CD14-positive monocyte (primary cell): ENCODE measurements around the gene ZDHHC8. TPM values are rescaled to one million over a fixed set of nuclear protein-coding genes. Genes with fewer than 3 reads are reported as not detected.

Experiments
- DNase-seq, 3 donors: peaks; one replicate each; pipeline ENCODE4 v3.0.0-alpha.2; 2011 to 2022
- H2AFZ ChIP-seq: 2 replicates; pipeline ENCODE4 v1.6.0; 2012; ENCODE audit warnings: mild to moderate bottlenecking, low read depth, low read length, inconsistent platforms; ENCODE audit not compliant: insufficient read depth, poor library complexity, severe bottlenecking
- H3K27ac ChIP-seq, 2 donors: 1 replicate in 1 of 2; 2 replicates in 1 of 2; pipeline ENCODE4 v1.5.1; 2012 to 2013; ENCODE audit warnings: low read length in 2 of 2, control low read depth in 1 of 2, inconsistent platforms in 1 of 2, low read depth in 1 of 2, mild to moderate bottlenecking in 1 of 2
- H3K27me3 ChIP-seq, 2 donors: one replicate each; pipeline versions ENCODE4 v1.6.0 to v1.6.1; 2011 to 2013; ENCODE audit warnings: low read length in 2 of 2; ENCODE audit not compliant: control insufficient read depth in 2 of 2, insufficient read depth in 2 of 2
- H3K36me3 ChIP-seq, 2 donors: replicated peaks in 1 of 2; 1 replicate in 1 of 2; 2 replicates in 1 of 2; pipeline versions ENCODE4 v1.5.1 to v1.6.1; 2012 to 2013; ENCODE audit warnings: low read length in 2 of 2, control low read depth in 1 of 2, inconsistent platforms in 1 of 2, mild to moderate bottlenecking in 1 of 2; ENCODE audit not compliant: insufficient read depth in 2 of 2, control insufficient read depth in 1 of 2
- H3K4me1 ChIP-seq, 2 donors: 1 replicate in 1 of 2; 2 replicates in 1 of 2; pipeline versions ENCODE4 v1.5.1 to v1.6.1; 2012 to 2013; ENCODE audit warnings: low read length in 2 of 2, control low read depth in 1 of 2, inconsistent platforms in 1 of 2, mild to moderate bottlenecking in 1 of 2, moderate library complexity in 1 of 2; ENCODE audit not compliant: insufficient read depth in 2 of 2, control insufficient read depth in 1 of 2
- H3K4me2 ChIP-seq: replicated peaks from 2 replicates; pipeline ENCODE3; 2012; ENCODE audit warnings: low read length, moderate library complexity, mild to moderate bottlenecking; ENCODE audit not compliant: poor library complexity, severe bottlenecking; ENCODE audit errors: extremely low read depth
- H3K4me3 ChIP-seq, 3 experiments: fragments of 200-600 bp in 1 of 3; sonication (generic) in 1 of 3; replicated peaks in 1 of 3; 1 replicate in 2 of 3; 2 replicates in 1 of 3; pipeline ENCODE4 v1.5.1; 2011 to 2013; ENCODE audit warnings: low read length in 3 of 3, mild to moderate bottlenecking in 3 of 3, control low read depth in 2 of 3, low read depth in 2 of 3, inconsistent platforms in 1 of 3, moderate library complexity in 1 of 3
- H3K79me2 ChIP-seq: 2 replicates; pipeline ENCODE4 v1.6.0; 2012; ENCODE audit warnings: mild to moderate bottlenecking, control low read depth, inconsistent platforms, low read length, moderate library complexity; ENCODE audit not compliant: insufficient read depth
- H3K9ac ChIP-seq: 2 replicates; pipeline ENCODE4 v1.6.0; 2017; ENCODE audit warnings: low read length, mild to moderate bottlenecking; ENCODE audit not compliant: insufficient read depth, poor library complexity, severe bottlenecking
- H3K9me3 ChIP-seq, 2 donors: replicated peaks in 1 of 2; 1 replicate in 1 of 2; 2 replicates in 1 of 2; pipeline versions ENCODE4 v1.5.1 to v1.6.1; 2012 to 2013; ENCODE audit warnings: low read length in 2 of 2, control low read depth in 1 of 2; ENCODE audit not compliant: control insufficient read depth in 1 of 2, insufficient read depth in 1 of 2
- H4K20me1 ChIP-seq: 2 replicates; pipeline ENCODE4 v1.6.0; 2012; ENCODE audit warnings: mild to moderate bottlenecking, low read length, control low read depth, moderate library complexity; ENCODE audit not compliant: insufficient read depth
- H3K27ac Mint-ChIP-seq, 7 donors: one replicate each; pipeline ENCODE4 v1.8.0; 2020; ENCODE audit warnings: mild to moderate bottlenecking in 7 of 7, mixed read lengths in 7 of 7, moderate library complexity in 6 of 7, inconsistent platforms in 2 of 7
- H3K27me3 Mint-ChIP-seq, 3 donors: one replicate each; pipeline ENCODE4 v1.8.0; 2021 to 2022; ENCODE audit warnings: low read depth in 3 of 3, mild to moderate bottlenecking in 3 of 3, mixed read lengths in 3 of 3, moderate library complexity in 3 of 3, inconsistent platforms in 1 of 3
- H3K36me3 Mint-ChIP-seq, 2 donors: one replicate each; pipeline ENCODE4 v1.8.0; 2020; ENCODE audit warnings: mixed read lengths in 2 of 2, inconsistent platforms in 1 of 2, mild to moderate bottlenecking in 1 of 2
- H3K4me1 Mint-ChIP-seq: one replicate; pipeline ENCODE4 v1.8.0; 2020; ENCODE audit warnings: mild to moderate bottlenecking, mixed read lengths
- H3K4me3 Mint-ChIP-seq, 2 donors: one replicate each; pipeline ENCODE4 v1.8.0; 2020; ENCODE audit warnings: mild to moderate bottlenecking in 2 of 2, mixed read lengths in 2 of 2, moderate library complexity in 1 of 2
- H3K9me3 Mint-ChIP-seq, 7 donors: one replicate each; pipeline ENCODE4 v1.8.0; 2020 to 2022; ENCODE audit warnings: mixed read lengths in 7 of 7, mild to moderate bottlenecking in 6 of 7, moderate library complexity in 6 of 7, inconsistent platforms in 2 of 7
- WGBS: methylation state at CpG from one replicate; pipeline ENCODE4 v1.1.5; 2013; ENCODE audit warnings: missing lambda C conversion rate; ENCODE audit not compliant: insufficient coverage; 5-methylcytosine and 5-hydroxymethylcytosine counted together
- intact Hi-C, 2 donors: fragments of 100-400 bp; cut with micrococcal nuclease; formaldehyde crosslinking; loops; one replicate each; pipeline versions ENCODE4 v1.15.0 to v1.15.1; 2023
- polyA plus RNA-seq, 3 donors: library from polyadenylated mRNA; depleted of rRNA in 1 of 3; unstranded in 2 of 3; stranded (reverse) in 1 of 3; fragments of 300-500 nt in 2 of 3; fragments of >200 nt in 1 of 3; fragmentation: Illumina TruSeq in 2 of 3; gene quantifications; 1 replicate in 2 of 3; 2 replicates in 1 of 3; pipeline ENCODE4 v1.2.3, GENCODE V29; 2012 to 2021
- TF ChIP-seq, protein P1 (sequence below): fragments of 200-600 bp; IDR thresholded peaks from one replicate; pipeline ENCODE4 v1.8.0; 2022; ENCODE audit warnings: antibody characterized with exemption, mild to moderate bottlenecking

Gene ZDHHC8
- polyA plus RNA-seq, 3 donors = 0.73 to 76.3 (median 1.1) TPM

DNA sequence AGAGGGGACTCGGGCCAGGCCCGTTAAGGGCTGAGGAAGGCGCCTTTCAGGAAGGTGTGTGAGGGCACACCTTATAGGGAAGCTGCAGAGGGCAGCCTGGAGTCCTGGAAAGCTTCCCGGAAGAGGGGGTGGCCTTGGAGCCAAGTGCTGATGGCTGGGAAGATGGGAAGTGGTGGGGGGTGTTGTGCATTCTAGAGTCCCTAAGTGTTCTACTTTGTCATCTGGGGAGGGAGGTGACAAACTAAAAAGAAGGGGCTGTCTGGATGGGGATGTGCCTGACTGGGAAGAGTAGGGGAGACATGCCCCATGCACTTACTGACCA is 6.8 kb downstream of the ZDHHC8 start:
- Histone ChIP-seq H3K36me3 (peaks cover 7 to 9% of the 10 kb centered on the region in 2 donors), H4K20me1 (peaks cover 64% of the 10 kb centered on the region), H2AFZ (no peak overlapping the region), H3K9ac (no peak overlapping the region), H3K27me3 (no peaks in the 10 kb centered on the region), H3K4me3 (no peak overlapping the region), H3K27ac (no peak overlapping the region), H3K4me2 (no peak overlapping the region), H3K9me3 (no peaks in the 10 kb centered on the region), H3K4me1 (peaks cover 0 to 5% of the 10 kb centered on the region in 2 donors), H3K79me2 (peaks cover 16% of the 10 kb centered on the region)
- WGBS = 85% methylated on average over 4 of the region's 4 CpGs
- no peaks in the 10 kb centered on the region for H3K9me3 Mint-ChIP-seq
- peaks cover 9 to 12% of the 10 kb centered on the region in 2 donors for H3K36me3 Mint-ChIP-seq
- H3K27ac Mint-ChIP-seq = no peak overlapping the region
- intact Hi-C loops = no loop called here
- TF ChIP-seq, protein P1, sequence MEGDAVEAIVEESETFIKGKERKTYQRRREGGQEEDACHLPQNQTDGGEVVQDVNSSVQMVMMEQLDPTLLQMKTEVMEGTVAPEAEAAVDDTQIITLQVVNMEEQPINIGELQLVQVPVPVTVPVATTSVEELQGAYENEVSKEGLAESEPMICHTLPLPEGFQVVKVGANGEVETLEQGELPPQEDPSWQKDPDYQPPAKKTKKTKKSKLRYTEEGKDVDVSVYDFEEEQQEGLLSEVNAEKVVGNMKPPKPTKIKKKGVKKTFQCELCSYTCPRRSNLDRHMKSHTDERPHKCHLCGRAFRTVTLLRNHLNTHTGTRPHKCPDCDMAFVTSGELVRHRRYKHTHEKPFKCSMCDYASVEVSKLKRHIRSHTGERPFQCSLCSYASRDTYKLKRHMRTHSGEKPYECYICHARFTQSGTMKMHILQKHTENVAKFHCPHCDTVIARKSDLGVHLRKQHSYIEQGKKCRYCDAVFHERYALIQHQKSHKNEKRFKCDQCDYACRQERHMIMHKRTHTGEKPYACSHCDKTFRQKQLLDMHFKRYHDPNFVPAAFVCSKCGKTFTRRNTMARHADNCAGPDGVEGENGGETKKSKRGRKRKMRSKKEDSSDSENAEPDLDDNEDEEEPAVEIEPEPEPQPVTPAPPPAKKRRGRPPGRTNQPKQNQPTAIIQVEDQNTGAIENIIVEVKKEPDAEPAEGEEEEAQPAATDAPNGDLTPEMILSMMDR = no peak
- H3K4me3 Mint-ChIP-seq = no peak overlapping the region
- no peak for DNase-seq
- H3K4me1 Mint-ChIP-seq = peaks cover 13% of the 10 kb centered on the region
- peaks cover 0 to 2% (median 0%) of the 10 kb centered on the region in 3 donors for H3K27me3 Mint-ChIP-seq

DNA sequence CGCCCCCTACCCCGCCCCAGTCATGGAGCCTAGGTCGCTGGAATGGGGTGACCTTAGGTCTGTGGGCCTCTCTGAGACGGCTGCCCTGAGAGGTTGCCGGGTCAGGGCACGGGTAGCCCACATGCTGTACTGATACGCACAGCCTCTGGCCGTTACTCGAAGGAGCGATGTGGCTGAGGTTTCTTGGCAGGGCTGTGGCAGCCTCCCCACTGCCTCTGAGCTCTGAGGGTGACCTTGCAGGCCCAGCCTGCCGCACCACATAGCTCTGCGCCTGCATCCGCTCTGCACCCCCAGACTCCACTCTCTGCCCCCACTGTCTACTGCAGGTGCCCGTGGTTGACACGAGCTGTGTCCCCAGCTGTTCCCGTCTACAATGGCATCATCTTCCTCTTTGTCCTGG is 7.3 kb downstream of the ZDHHC8 start:
- H3K36me3 ChIP-seq = peaks cover 9 to 14% of the 10 kb centered on the region in 2 donors
- H4K20me1 ChIP-seq = peaks cover 59% of the 10 kb centered on the region
- no peaks in the 10 kb centered on the region for H3K9me3 ChIP-seq
- Mint-ChIP-seq H3K36me3 (peaks cover 9 to 12% of the 10 kb centered on the region in 2 donors), H3K9me3 (no peaks in the 10 kb centered on the region), H3K27ac (peak overlapping the region in 1 of 7 donors; percentile 42), H3K4me1 (peaks cover 9% of the 10 kb centered on the region), H3K27me3 (peaks cover 0 to 2% (median 0%) of the 10 kb centered on the region in 3 donors), H3K4me3 (no peak overlapping the region)
- peaks cover 0 to under 1% of the 10 kb centered on the region in 2 donors for H3K4me1 ChIP-seq
- DNase-seq = no peak
- H3K27me3 ChIP-seq = no peaks in the 10 kb centered on the region
- H3K4me3 ChIP-seq = no peak overlapping the region
- TF ChIP-seq, protein P1 = no peak
- H3K27ac ChIP-seq = no peak overlapping the region
- no peak overlapping the region for H2AFZ ChIP-seq
- 91% methylated on average over 16 of the region's 16 CpGs for WGBS
- no peak overlapping the region for H3K9ac ChIP-seq
- peaks cover 13% of the 10 kb centered on the region for H3K79me2 ChIP-seq
- intact Hi-C loops = no loop called here
- H3K4me2 ChIP-seq = no peak overlapping the region
